ENCODE data around the gene MYO7B.

DNA sequence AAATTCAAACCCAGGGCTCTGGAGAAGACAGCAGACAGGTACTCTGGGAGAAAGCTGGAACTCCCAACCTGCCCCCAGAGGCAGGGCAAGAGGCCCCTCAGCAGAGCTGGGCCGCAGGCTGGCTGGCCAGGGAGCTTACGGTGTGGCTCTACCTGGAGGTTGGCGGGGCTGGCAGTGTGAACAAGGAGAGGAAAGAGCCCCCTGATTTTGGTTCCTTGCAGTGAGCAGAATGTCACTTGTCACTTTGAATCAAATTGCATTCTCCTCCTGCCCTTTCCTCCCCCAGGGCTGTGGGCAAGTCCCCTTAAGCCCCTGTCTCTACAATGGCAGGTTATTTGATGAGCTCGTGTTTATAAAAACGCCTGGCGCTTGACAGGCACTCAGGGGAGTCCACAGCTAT lies 32.6 kb downstream of the MYO7B start:
- TF ChIP-seq, protein P1, sequence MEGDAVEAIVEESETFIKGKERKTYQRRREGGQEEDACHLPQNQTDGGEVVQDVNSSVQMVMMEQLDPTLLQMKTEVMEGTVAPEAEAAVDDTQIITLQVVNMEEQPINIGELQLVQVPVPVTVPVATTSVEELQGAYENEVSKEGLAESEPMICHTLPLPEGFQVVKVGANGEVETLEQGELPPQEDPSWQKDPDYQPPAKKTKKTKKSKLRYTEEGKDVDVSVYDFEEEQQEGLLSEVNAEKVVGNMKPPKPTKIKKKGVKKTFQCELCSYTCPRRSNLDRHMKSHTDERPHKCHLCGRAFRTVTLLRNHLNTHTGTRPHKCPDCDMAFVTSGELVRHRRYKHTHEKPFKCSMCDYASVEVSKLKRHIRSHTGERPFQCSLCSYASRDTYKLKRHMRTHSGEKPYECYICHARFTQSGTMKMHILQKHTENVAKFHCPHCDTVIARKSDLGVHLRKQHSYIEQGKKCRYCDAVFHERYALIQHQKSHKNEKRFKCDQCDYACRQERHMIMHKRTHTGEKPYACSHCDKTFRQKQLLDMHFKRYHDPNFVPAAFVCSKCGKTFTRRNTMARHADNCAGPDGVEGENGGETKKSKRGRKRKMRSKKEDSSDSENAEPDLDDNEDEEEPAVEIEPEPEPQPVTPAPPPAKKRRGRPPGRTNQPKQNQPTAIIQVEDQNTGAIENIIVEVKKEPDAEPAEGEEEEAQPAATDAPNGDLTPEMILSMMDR (IDR thresholded peaks at IDR 0.05): no peak
- no peak for TF ChIP-seq POLR2A (IDR thresholded peaks at IDR 0.05)
- no peak for TF ChIP-seq EP300 (IDR thresholded peaks at IDR 0.05)

Data from upper lobe of left lung (tissue), 4 donors.